ENCODE data around the gene DNAJC7. TPM values are rescaled to one million over a fixed set of nuclear protein-coding genes. Genes with fewer than 3 reads are reported as not detected.
"Not testable (repeated sequence)": the region's sequence is repeated elsewhere in the genome, so short reads cannot be mapped to it uniquely, and the experiment has no call there.

Gene DNAJC7
- total RNA-seq, 1 donor from 2014 or later, result 82.0 TPM

DNA sequence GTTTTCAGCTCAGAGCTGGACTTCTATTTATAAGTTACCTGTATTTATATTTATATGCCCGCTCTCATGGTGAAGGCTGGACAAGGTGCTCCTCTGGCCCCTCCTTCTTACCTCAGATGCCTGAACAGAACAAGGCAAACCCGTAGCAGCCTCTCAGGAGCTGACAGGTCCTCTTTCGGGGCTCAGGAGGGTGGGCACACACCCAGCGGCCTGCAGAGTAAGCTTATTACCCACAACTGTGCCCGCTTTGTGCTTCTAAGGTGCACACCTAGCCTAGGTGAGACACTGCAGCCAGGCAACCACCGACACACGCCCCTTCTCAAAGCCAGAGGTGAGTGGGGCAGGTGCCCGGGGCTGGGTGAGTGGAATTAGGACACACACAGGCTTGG is 7.9 kb upstream of the DNAJC7 start:
- intact Hi-C loops (cut with DNase I), result no loop called here
- H3K9me3 ChIP-seq, result no peaks in the 10 kb centered on the region
- H3K4me3 ChIP-seq, result no peak overlapping the region
- H3K36me3 ChIP-seq, result peaks cover 31% of the 10 kb centered on the region
- TF ChIP-seq, protein P1, sequence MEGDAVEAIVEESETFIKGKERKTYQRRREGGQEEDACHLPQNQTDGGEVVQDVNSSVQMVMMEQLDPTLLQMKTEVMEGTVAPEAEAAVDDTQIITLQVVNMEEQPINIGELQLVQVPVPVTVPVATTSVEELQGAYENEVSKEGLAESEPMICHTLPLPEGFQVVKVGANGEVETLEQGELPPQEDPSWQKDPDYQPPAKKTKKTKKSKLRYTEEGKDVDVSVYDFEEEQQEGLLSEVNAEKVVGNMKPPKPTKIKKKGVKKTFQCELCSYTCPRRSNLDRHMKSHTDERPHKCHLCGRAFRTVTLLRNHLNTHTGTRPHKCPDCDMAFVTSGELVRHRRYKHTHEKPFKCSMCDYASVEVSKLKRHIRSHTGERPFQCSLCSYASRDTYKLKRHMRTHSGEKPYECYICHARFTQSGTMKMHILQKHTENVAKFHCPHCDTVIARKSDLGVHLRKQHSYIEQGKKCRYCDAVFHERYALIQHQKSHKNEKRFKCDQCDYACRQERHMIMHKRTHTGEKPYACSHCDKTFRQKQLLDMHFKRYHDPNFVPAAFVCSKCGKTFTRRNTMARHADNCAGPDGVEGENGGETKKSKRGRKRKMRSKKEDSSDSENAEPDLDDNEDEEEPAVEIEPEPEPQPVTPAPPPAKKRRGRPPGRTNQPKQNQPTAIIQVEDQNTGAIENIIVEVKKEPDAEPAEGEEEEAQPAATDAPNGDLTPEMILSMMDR (IDR thresholded peaks at IDR 0.05), result no peak
- DNase-seq (no peak), ATAC-seq (no peak)
- H3K27ac ChIP-seq, result peak overlapping the region; percentile 67
- peaks cover 45% of the 10 kb centered on the region for H3K4me1 ChIP-seq
- H3K27me3 ChIP-seq (ENCODE audit: low read depth), result no peaks in the 10 kb centered on the region

DNA sequence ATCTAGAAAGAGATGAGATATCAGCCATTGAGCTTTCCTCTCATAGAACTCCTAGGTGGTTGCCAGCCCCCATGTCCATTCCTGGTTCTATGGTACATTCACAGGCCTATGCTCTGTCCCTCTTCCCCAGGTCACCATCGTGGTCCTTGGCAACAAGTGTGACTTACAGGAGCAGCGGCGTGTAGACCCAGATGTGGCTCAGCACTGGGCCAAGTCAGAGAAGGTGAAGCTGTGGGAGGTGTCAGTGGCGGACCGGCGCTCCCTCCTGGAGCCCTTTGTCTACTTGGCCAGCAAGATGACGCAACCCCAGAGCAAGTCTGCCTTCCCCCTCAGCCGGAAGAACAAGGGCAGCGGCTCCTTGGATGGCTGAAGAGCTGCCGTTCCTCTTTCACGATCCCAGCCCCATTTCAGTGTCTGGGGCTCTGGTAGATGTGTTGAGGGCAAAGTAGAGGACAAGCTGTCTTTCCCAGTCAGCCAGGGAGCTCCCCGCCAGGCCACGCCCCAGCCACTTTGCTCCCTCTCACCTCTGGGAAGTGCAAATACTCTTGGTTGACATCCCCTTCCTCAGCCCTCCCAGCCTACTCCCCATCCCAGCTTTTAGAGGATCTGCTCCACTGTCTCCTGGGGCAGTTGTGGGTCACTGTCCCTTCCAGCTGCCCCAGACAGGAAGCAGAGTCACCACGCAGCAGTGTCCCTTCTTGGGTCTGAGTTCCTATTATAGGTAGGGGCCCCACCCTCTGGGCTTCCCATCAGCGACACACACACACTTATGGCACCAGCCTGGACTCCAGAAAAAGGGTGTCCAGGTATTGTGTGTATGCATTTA is 6.5 kb upstream of the DNAJC7 start:
- intact Hi-C loops (cut with DNase I), result no loop called here
- Histone ChIP-seq H3K4me3 (no peak overlapping the region), H3K9me3 (no peaks in the 10 kb centered on the region), H3K27ac (peak overlapping the region; percentile 67), H3K27me3 (ENCODE audit: low read depth) (no peaks in the 10 kb centered on the region), H3K36me3 (peaks cover 31% of the 10 kb centered on the region), H3K4me1 (peaks cover 45% of the 10 kb centered on the region)
- ATAC-seq (peak; percentile 29 to 39), DNase-seq (peak; percentile 83)
- TF ChIP-seq, protein P1 (IDR thresholded peaks at IDR 0.05), result no peak

DNA sequence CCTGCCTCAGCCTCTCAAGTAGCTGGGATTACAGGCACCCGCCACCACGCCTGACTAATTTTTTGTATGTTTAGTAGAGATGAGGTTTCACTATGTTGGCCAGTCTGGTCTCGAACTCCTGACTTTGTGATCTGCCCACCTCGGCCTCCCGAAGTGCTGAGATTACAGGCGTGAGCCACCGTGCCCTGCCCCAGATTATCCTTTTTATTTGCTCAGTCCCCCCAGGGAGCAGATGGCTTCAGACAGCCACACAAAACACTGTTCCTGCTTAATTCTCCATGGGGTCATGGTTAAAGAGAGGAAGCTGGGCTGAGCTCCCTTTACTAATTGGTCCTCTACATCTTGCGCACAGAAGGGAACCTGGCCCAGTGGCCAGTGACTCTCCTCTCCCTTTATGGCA is 3.6 kb upstream of the DNAJC7 start:
- DNase-seq; H3K27me3 ChIP-seq (ENCODE audit: low read depth); ATAC-seq; intact Hi-C loops (cut with DNase I); H3K9me3 ChIP-seq: not testable (repeated sequence)
- Histone ChIP-seq H3K36me3 (peaks cover 31% of the 10 kb centered on the region), H3K27ac (peak overlapping the region; percentile 87), H3K4me1 (peaks cover 57% of the 10 kb centered on the region), H3K4me3 (peak overlapping the region; percentile 92)

DNA sequence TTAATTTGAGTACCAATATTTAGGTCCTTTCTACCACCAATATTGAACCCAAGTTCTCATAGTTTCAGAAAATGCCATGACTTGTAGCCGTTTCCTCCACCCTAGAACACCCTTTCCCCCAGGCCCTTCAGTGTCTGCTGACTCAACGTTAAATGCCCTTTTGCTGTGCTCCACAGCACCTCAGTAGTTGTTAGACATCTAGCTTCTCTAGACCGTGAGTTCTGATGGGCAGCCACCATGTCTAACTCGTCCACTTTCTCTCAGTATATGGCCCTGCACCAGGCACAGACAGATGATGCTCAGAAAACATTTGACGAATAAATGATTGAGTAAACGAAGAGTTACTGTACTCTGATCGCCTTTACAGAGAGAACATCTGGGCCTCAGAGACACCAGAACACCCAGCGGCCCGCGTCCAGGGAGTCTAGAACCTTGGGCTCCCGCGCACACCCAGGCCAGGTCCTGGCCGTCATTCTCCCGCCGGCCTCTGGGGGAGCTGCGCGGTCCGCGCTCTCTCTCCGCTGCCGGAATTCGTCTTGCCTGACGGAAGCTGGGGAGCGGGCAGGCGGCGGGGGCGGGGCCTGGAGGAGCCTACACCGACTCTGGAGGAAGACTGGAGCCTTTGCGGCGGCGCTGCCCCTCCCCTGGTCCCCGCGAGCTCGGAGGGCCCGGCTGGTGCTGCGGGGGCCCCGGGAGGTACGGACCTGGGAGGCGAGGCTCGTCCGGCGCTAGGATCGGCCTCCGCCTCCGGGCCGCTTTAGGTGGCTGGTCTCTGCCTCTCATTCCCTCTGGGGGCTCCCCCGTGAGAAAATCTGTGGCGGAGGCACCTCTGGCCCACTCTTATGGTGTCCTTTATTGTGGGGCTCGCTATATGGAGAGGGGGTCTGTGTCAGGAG is 2.5 kb upstream of the DNAJC7 start, which contains the start of gene NKIRAS2:
Gene NKIRAS2 (plus strand): TSS at position 582 of the 896 bp plus-strand sequence. CDS start 1,488 bp downstream, outside the sequence.
- no peaks in the 10 kb centered on the region for H3K27me3 ChIP-seq (ENCODE audit: low read depth)
- no peaks in the 10 kb centered on the region for H3K9me3 ChIP-seq
- peaks cover 61% of the 10 kb centered on the region for H3K4me1 ChIP-seq
- H3K4me3 ChIP-seq, result peak within 1 kb of the TSS; percentile 92
- intact Hi-C loops (cut with DNase I), result no loop called here
- DNase-seq (peak; percentile 98), ATAC-seq (peak; percentile 83 to 92)
- peaks cover 31% of the 10 kb centered on the region for H3K36me3 ChIP-seq
- peak within 1 kb of the TSS; percentile 87 for H3K27ac ChIP-seq
- TF ChIP-seq, protein P1 (IDR thresholded peaks at IDR 0.05), result peak; percentile 98

DNA sequence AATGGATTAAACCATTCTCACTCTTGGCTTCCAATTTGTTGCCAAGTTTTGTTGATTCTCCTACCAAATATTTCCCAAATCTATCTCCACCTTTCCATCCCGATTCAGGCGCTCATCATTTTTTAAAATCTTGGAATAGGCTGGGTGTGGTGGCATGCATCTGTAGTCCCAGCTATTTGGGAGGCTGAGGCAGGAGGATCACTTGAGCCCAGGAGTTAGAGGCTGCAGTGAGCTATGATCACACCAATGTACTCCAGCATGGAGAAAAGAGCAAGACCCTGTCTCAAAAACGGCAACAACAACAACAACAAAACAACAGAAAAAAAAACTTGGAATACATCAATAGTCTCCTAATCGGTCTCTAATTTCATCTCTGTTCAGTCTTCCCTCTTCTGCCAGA is 1.7 kb upstream of the DNAJC7 start:
- TF ChIP-seq, protein P1 (IDR thresholded peaks at IDR 0.05), result no peak
- H3K27ac ChIP-seq, result no peak overlapping the region
- peaks cover 61% of the 10 kb centered on the region for H3K4me1 ChIP-seq
- no peaks in the 10 kb centered on the region for H3K27me3 ChIP-seq (ENCODE audit: low read depth)
- DNase-seq (no peak), ATAC-seq (no peak)
- no peak overlapping the region for H3K4me3 ChIP-seq
- intact Hi-C loops (cut with DNase I), result no loop called here
- H3K36me3 ChIP-seq, result peaks cover 26% of the 10 kb centered on the region
- H3K9me3 ChIP-seq, result no peaks in the 10 kb centered on the region
